Activated CD4-positive, alpha-beta T cell treated with anti-CD3 and anti-CD28 coated beads for 24 hours (primary cell): ENCODE results near the gene ZNF280A.

Source experiments
- DNase-seq, 2 donors: peaks; one replicate each; pipeline ENCODE4 v3.0.0-alpha.2; 2020; ENCODE audit warnings: low read depth in 2 of 2

The ZNF280A gene

DNA sequence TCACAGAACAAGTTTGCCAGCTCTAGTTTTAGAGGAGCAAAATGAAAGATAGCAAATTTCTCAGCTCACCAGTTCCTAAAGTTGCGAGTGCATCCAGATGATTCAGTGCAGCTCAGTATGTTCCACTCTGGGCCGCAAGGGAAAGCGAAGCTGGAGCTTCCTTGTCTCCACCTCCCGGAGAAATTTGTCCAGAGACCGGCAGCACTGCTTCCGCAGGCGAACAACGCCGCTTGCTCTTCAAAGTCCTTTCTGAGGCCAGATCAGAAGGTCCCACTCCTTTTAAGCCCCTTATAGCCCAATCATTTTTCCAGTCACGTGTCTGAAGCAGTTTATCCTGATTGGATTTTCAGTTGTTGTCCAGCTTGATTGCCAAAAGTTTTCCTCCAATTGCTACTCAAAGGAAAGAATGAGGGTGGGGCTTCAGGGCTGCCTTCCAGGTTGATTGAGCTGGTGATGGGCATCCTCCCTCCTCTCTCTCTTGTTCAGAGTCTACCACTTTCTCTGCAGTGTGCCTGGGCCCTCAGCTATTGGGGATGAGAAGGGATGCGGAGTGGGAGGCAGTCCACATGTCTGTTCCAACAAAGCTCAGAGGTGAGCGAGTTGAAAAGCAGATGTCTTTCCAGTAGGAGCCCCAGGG is at the start of gene ZNF280A:
Gene ZNF280A, minus strand, starts transcription at position 251 of the 637 bp plus-strand sequence. CDS start 4,640 bp downstream, outside the sequence.
- DNase-seq, result no peak

DNA sequence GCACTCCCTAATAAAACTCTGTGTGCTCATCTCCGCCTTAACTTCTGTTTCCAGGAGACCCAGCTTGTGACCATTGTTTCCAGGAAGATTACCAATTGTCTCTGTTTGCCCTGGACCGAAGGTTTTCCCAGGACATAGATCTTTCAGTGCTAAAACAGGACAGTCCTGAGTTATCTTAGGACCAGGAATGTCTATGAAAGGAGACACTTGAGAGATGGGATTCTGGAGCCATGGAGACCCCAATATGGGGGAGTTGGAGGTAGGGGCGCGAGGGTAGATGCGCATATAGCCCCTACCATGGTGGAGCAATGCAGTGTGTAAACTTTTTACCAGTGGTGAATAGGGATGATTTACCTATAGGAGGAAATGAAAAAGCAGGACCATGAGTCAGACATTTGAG is 49.1 kb upstream of the ZNF280A start:
- no peak for DNase-seq

DNA sequence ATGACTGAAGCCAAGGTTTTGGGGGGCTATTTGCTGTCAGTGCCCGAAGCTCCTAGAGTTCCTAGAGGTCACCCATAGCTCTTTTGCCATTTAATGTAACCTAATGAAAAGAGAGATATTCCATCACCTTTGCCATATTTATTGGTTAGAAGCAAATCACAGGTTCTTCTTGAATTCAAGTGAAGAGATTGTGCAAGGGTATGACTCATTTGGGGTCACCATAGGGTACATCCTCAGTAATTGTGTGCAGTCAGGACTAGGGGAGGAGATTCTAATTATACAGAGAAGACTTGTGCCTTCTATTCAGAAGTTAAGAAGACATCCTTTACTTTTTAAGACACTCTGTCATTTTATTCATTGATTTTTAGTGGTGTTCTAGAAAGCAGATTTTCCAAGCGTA is 45.9 kb upstream of the ZNF280A start:
- DNase-seq, result no peak

GRCh38 chr22:22558972-22559603 is 39.0 kb upstream of the ZNF280A start, which contains the start of gene PRAME:
PRAME (minus strand) TSS chr22:22559265; CDS start chr22:22556832, 2,433 bp downstream.
- peak; percentile 68 to 80 for DNase-seq

GRCh38 chr22:22558071-22558971 is 38.3 kb upstream of the ZNF280A start:
- DNase-seq, result no peak

DNA sequence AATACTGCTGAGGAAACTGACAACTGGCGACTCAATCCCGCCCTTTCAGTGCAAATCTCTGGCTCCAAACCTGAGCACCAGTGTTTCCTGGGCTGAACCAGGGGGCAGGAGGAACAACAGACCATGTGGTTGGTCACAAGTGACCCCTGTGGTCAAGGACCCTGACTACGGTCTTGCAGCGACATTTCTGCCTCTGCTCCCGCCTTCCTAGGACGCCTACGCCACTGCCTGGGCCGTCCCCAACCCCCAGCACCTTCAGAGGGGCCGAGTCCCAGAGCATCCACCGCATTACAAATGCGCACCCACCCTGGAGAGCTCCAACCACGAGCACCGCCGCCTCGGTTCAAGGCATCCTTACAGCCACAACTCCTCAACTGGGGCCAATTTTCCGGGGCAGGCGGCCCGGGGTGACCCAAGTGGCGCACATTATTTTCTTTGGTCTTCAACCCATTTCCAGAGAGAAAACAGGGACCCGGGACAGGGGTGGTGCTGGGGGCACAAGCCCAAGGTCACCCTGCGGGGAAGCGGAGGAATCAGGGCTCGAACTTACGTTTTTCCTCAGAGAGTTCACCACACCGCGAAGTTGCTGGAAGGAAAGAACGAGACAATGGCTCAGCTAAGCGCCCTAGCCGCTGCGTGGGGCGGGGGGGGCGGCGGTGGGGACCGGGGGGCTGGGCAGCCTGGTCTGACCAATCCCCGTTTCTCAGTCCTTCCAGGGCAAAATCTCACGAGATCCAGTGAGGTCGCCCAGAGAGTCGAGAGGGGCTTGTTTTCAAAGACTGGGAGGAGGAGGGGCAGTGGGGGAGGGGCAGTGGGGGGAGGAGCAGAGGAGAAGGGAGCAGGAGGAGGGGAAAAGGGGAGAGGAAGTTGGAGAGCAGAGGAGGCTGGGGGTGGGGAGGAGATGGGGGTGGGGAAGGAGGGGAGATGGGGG is 37.2 kb upstream of the ZNF280A start:
- no peak for DNase-seq

GRCh38 chr22:22556578-22556977 is 36.5 kb upstream of the ZNF280A start:
- DNase-seq, result no peak

DNA sequence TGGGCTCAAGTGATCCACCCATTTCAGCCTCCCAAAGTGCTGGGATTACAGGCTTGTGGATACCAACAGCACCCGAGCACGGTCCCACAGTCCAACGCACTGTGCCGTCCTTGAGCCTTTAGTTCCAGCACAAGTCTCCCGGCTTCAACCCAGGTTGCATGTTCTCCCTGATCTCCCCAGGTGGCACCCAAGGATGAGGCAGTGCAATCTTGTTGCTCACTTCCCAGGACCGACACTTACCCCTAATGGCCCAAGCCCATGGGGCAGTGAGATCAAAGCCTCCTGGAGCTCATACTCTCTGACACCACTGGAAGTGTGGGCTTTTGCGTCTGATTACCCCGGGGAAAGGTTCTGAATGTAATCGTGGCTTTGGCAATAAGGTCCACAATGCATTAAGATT is 35.5 kb upstream of the ZNF280A start:
- no peak for DNase-seq

DNA sequence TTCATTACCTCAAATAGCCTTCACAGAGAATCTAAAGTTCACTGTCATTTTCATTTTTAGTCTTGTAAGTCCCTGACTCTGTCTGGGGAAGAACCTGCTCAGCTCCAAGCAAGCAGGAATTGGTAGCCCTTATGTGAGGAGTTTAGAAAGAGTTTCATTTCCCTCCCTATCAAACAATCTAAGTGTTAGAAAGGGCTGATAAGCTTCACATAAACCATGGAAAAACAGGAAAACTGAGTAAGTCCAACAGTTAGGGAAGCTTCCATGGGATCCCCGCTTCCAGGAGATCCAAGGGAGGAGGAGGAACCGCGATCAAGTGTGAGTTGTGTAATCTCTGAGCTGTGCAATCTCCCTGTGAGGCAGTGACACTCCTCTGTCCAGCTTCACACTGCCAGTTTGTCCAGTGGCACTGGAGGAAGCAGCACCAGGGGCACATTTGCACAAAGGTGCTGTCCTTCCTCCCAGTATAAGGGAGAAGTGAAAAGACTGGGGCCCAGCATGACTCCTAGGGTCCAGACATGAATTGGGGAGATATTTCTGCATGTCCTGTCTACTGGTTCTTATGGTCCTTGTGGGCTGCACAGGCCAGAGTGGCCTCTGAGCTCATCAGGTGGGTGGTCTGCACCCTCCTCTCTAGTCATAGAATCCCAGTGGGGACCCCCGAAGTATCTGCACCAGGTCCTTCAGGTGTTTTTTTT is 34.7 kb upstream of the ZNF280A start:
- no peak for DNase-seq

GRCh38 chr22:22553735-22554586 is 33.9 kb upstream of the ZNF280A start:
- DNase-seq, result no peak

- DNase-seq, result no peak
Measured at GRCh38 chr22:22553141-22553540, 33.1 kb upstream of the ZNF280A start.

DNA sequence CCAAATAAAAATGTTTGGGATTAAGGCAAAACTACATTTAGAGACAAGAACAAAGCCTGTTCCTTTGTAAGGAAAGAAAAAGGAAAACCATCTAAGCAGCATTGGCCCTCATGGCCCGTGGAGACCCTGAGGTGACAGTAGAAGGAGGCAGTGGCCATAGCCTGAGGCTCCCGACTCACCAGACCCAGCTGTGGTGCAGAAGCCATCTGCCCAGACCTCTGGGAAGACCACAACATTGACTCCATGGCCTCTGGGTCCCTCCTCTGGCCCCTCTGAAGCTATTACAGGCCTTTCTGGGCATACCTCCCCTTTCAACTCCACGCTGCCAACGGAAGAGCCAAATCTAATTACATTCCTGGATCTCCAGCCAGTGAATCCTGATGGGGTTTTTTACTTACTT is 32.6 kb upstream of the ZNF280A start:
- DNase-seq, result no peak

DNA sequence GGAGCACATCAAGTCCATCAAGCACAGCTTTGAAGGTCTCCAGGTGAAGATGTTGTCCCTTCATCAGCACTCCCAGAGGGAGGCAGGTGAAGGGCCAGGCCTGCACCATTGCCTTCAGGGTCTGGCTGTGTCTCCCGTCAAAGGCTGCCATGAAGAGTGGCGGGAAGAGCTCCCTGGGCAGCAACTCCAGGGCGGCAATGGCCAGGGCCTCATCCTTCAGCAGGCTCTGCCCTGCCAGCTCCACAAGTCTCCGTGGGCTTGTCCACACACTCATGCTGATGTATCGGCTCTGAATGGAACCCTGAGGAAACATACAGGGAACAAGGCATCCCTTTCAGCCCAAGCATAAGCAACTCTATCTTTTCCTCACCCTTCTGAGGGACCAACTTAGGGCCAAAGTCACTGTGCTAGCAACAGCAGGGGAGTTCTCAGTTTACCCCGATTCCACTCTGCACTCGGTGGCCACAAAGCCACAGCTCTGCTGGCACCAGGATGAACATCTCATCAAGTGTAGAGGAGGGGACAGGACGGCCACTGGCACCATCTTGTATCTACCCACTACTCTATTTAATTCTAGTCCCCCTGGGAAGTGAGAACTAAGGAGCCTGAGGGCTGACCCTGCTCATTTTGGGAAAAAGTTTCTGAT is 30.8 kb upstream of the ZNF280A start:
- no peak for DNase-seq

DNA sequence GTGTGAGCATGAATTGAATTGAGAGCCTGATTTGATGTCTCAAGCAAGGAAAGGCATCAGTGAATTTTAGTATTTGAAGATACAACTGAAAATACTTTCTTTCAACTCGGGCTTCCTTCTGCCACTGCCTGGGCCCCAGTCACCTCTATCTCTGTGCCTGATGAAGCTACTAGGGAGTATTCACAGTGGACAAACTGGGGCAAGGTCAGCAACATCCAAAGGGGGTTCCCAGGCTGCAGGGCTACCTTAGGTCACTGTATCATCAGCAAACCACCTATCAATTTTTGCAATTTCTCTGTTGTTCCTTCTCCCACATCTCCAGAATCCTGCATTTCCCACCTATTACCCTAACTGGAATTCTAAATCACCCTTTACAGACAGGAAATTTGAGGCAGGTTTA is 28.8 kb upstream of the ZNF280A start:
- no peak for DNase-seq

DNA sequence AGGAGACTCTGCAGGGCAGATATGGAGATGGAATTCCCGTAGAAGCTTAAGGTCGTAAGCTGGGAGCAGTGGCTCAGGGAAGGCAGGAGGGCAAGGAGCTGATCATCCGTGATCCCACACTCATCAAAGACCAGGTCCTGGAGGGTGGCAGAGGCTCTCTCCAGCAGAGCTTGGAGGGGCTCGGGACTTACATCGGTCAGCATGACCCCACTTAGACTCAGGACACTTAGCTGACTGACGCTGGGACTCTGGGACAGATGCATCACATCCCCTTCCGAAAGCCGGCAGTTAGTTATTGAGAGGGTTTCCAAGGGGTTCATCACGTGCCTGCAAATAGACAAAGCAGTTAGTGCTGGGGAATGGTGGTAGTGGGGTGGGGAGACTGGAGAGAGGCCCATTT is 28.2 kb upstream of the ZNF280A start:
- no peak for DNase-seq

GRCh38 chr22:22547692-22548300 is 27.7 kb upstream of the ZNF280A start:
- DNase-seq, result no peak

DNA sequence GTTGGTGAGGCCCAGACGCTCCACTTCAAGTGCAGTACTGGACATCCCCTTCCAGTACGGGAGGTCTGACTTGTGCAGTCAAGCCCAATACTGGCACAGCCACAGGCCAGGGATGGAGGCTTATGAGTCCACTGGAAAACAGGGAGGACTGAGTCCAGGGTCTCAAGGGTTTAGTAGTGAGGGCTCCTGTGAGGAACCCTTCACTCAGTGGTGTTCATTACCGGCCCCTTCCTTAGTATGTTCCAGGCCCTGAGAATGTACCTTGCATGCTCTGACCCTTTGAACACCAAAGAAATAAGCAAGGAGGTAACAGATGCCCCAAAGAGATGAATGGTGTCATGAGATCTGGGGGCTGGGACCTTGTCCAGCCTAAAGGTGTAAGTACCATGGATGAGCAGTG is 27.2 kb upstream of the ZNF280A start:
- DNase-seq, result no peak

- no peak for DNase-seq
Measured at GRCh38 chr22:22546490-22546889, 26.4 kb upstream of the ZNF280A start.

DNA sequence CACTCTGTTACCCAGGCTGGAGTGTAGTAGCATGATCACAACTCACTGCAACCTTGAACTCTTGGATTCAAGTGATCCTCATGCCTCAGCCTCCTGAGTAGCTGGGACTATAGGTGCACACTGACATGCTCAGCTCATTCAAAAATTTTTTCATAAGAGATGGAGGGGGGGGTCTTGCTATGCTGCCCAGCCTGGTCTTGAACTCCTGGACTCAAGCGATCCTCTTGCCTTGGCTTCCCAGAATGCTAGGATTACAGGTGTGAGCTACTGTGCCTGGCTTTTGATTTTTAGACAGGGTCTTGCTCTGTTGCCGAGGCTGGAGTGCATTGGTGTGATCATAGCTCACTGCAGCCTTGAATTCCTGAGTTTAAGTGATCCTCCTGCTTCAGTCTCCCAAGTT is 25.0 kb upstream of the ZNF280A start:
- DNase-seq, result no peak
